NCI-H69 (cell line): Measurements from ENCODE around the gene UBE2U.
"Not testable (repeated sequence)": the region's sequence is repeated elsewhere in the genome, so short reads cannot be mapped to it uniquely, and the experiment has no call there.

Experiments
- DNase-seq: peaks from one replicate; lab custom pipeline; 2025; lab: John Stamatoyannopoulos, UW

UBE2U gene

GRCh38 chr1:64192290-64192689 is 11.1 kb upstream of the UBE2U start:
- DNase-seq, result no peak

- DNase-seq, result no peak
Measured at GRCh38 chr1:64194168-64195080, 9.0 kb upstream of the UBE2U start.

- no peak for DNase-seq
Measured at GRCh38 chr1:64195081-64195395, 8.4 kb upstream of the UBE2U start.

- no peak for DNase-seq
Measured at GRCh38 chr1:64196074-64196870, 7.2 kb upstream of the UBE2U start.

GRCh38 chr1:64197076-64197475 is 6.3 kb upstream of the UBE2U start:
- no peak for DNase-seq

- DNase-seq, result no peak
Measured at GRCh38 chr1:64199154-64199553, 4.3 kb upstream of the UBE2U start.

GRCh38 chr1:64200064-64200463 is 3.4 kb upstream of the UBE2U start:
- no peak for DNase-seq

- DNase-seq, result peak; percentile 5
Measured at GRCh38 chr1:64209221-64209620, 5.8 kb downstream of the UBE2U start.

GRCh38 chr1:64212031-64212430 is 8.6 kb downstream of the UBE2U start:
- DNase-seq, result no peak

GRCh38 chr1:64215576-64215975 is 12.2 kb downstream of the UBE2U start:
- DNase-seq, result peak; percentile 23

- DNase-seq, result no peak
Measured at GRCh38 chr1:64220241-64220640, 16.8 kb downstream of the UBE2U start.

- no peak for DNase-seq
Measured at GRCh38 chr1:64223329-64224151, 20.1 kb downstream of the UBE2U start.

GRCh38 chr1:64224236-64224635 is 20.8 kb downstream of the UBE2U start:
- DNase-seq, result not testable (repeated sequence)

- no peak for DNase-seq
Measured at GRCh38 chr1:64228167-64228957, 24.9 kb downstream of the UBE2U start.

GRCh38 chr1:64229307-64229706 is 25.9 kb downstream of the UBE2U start:
- DNase-seq, result peak; percentile 5

- DNase-seq, result peak; percentile 93
Measured at GRCh38 chr1:64231153-64231552, 27.7 kb downstream of the UBE2U start.

- peak; percentile 62 for DNase-seq
Measured at GRCh38 chr1:64231654-64232053, 28.2 kb downstream of the UBE2U start.

- DNase-seq, result peak; percentile 92
Measured at GRCh38 chr1:64234714-64235113, 31.3 kb downstream of the UBE2U start.

- peak; percentile 68 for DNase-seq
Measured at GRCh38 chr1:64235181-64235580, 31.8 kb downstream of the UBE2U start.

- DNase-seq, result no peak
Measured at GRCh38 chr1:64235910-64236309, 32.5 kb downstream of the UBE2U start.

- peak; percentile 88 for DNase-seq
Measured at GRCh38 chr1:64236541-64236954, 33.1 kb downstream of the UBE2U start.
